GM19397 (cell line): ENCODE data around the gene RRAD.

Source experiments
- ATAC-seq: cut with Tn5 transposase; IDR thresholded peaks from one replicate; pipeline ENCODE4 v1.9.1; 2021; ENCODE audit warnings: mild to moderate bottlenecking, moderate library complexity; ENCODE audit not compliant: unreplicated experiment

Gene RRAD

DNA sequence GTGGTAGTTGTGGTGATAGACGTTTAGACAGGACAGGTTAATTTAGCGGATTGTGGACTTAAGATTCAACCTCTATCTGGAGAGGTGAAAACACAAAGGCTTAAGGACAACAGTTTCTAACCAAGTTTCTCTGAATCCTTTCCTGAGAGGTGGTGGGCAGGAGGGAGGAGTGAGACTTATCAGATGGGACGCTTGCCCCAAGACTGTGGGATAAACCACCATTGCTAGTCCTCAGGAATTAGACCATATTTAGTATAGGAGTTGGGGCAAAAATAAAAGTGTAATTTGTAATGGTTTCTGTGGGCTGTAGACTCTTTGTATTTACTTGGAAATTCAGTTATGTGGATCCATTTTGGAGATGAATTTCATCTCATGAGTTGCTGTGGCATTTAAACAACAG, 38.4 kb downstream of the RRAD start:
- no peak for ATAC-seq

DNA sequence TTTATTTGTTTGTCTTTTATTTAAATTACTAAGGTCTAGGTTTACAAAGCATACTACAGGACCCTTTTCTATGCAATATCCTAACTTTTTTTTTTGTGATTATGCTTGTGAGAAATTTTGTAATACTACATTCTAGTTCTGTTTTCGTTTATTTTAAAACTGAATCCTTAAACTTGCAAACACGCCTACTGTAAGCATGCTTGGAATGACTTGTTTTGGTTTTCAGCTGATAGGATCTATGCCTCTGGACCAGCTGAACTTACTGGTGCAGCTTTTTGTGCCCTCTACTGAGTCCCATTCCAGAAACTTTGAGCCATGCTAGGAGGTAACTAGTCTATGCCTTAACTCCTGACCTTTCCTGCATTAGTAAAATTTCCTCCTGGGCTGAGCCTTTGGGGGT, 39.0 kb downstream of the RRAD start:
- no peak for ATAC-seq

DNA sequence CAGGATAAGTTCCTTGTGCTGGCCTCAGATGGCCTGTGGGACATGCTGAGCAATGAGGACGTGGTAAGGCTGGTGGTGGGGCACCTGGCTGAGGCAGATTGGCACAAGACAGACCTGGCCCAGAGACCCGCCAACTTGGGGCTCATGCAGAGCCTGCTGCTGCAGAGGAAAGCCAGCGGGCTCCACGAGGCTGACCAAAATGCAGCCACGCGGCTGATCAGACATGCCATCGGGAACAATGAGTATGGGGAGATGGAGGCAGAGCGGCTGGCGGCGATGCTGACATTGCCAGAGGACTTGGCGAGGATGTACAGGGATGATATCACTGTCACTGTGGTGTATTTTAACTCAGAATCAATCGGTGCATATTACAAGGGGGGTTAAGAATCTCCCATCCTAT, 39.8 kb downstream of the RRAD start:
- no peak for ATAC-seq

DNA sequence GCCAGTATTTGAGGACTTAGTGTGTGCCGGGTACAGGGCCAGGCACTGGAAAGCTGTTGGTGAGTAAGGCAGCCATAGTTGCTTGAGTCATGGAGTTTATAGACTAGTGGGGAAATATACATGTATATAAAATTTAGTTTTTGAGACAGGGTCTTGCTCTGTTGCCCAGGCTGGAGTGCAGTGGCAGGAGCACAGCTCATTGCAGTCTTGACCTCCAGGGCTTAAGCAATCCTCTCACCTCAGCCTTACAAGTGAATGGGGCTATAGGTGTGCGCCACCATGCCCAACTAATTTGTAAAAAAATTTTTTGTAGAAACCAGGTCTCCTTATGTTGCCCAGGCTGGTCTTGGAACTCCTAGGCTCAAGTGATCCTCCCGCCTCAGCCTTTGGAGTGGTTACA, 42.6 kb downstream of the RRAD start:
- ATAC-seq = no peak

DNA sequence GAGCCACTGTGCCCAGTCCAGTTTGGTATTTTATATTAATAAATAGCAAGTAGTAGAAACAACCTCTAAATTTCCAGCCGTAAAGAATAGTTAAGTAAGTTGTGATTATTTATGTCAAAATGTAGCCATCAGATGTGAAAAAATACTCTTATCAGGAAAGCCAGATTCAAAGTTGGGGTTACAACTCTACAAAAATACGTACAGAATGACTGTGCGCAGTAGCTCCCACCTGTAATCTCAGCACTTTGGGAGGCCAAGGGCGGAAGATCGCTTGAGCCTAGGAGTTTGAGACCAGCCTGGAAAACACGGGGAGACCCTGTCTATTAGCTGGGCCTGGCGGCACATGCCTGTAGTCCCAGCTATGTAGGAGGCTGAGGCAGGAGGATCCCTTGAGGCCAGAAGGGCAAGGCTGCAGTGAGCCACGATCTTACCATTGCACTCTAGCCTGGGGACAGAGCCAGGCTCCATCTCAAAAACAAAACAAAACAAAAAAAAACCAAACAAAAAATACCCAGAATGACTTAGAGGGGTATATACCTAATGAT, 43.3 kb downstream of the RRAD start:
- no peak for ATAC-seq

DNA sequence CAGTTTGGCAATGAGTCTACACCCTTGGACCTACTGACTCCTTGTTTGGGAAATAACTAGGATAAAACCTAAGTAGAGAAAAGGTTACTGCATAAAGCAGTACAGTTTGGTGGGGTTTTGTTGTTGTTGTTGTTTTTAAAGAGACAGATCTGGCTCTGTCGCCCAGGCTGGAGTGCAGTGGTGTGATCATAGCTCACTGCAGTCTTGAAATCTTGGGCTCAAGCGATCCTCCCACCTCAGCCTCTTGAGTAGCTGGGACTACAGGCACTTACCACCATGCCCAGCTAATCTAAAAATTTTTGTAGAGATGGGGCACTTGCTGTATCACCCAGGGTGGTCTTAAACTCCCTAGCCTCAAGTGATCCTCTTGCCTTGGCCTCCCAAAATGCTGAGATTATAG, 43.8 kb downstream of the RRAD start:
- no peak for ATAC-seq

DNA sequence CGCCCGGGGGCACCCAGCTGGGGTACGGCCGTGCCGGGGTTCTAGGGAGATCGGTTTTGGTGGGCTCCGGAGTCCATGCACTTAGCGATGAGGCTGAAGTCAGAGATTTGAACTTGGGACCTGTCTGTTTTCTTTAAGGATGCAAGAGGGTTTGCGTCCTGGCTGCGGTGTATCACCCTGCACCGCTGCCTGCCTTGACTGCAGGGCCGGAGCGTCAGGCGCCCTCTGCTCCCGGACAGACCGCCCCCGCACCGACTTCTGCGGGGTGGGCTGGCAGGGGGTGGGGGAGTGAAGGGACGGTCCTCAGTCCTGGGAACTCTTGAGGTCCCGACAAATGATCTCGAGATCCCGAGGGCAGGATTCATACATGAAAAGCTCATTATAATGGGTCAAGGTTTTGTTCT, 44.3 kb downstream of the RRAD start:
- no peak for ATAC-seq

DNA sequence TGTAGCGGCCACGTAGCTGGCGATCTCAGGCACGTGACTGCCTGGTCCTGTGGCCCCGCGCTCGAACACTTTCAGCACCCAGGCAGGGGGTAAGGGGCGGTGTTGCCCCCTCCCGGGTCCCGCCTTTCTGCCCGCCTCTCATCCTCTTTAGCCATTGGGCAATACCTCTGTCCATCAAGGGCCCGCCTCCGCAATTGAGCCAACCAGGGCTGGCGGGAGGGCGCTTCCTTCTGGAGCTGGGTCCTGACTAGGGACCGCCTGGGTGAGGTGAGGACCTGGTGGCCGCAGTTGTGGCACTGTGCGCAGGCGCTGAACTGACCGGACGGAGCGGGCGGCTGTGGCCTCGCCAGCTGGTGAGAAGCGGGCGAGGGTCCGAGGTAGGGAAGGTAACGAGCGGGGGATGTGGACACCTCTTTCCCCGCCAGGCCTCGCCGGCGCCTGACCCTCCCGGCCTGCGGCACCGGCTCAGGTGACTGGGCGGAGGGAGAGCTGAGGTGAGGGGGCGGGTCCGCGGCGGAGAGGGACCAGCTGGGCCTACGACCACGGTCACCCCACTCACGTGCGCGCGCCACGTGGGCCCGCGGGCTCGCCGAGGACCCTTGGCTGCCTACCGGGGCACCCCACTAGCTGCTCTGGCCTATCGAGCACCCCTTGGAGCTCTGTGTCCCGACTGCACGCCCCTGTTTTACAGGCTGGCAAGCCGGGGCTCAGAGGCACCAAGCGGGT, 44.9 kb downstream of the RRAD start, which contains the start of gene PDP2:
Gene PDP2 (plus strand): TSS at position 228 of the 726 bp plus-strand sequence. CDS start 3,770 bp downstream, outside the sequence.
- peak; percentile 96 for ATAC-seq

DNA sequence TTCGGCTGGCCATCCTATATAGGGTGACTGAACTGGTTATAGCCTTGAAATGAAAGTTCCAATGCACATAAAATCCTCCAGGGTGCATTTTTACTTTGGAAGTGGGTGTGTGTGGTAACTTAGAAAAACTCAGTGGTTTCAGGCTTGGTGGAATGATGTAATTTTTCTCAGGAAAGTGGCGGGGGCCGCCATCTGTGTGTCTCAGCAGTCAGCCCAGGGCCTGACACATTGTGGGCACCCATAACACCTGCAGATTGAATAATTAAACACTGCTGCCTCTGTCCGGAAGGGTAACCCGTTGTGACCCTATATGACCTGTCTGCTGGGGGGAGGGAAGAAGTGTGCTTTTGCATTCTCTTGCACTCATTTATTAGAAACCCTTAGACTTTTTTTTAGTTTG, 47.3 kb downstream of the RRAD start:
- no peak for ATAC-seq

DNA sequence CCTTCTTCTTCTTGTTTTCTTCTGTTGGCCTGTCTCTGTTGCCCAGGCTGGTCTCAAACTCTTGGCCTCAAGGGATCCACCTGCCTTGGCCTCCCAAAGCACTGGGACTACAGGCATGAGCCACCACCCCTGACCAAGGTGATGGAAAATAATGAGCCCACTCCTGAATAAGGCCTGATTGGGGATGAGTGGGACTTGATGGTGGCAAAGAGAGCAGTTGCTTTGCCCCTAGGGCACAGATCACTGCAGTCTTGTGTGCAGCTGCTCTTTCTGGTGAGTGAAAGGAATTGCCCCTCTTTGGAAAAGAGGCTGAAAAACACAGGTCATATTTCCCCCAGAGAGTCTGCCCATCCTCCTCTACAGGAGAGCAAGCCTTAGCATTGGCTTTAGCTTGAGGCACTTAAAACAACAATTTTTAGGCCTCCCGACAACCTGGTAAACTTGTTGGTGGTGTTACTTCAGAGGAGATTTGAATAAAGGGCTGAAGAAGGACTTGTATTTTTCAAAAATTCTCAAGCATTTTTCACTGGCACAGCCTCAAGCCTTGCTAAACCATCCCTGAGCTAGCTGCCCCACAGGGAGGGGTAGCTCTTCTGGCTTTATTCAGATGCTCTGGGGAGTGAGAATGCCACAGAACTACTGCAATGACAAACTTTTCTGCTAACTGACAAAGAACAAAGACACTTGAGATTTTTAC, 51.1 kb downstream of the RRAD start:
- no peak for ATAC-seq

DNA sequence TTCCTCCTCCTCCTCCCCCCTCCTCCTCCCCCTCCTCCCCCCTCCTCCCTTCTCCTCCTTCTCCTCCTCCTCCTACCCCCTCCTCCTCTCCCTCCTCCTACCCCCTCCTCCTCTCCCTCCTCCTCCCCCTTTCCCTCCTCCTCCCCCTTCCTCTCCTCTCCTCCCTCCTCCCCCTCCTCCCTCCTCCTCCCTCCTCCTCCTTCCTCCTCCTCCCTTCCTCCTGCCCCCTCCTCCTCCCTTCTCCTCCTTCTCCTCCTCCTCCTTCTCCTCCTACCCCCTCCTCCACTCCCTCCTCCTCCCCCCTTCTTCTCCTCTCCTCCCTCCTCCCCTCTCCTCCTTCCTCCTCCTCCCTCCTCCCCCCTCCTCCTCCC, 51.7 kb downstream of the RRAD start:
- ATAC-seq = no peak

DNA sequence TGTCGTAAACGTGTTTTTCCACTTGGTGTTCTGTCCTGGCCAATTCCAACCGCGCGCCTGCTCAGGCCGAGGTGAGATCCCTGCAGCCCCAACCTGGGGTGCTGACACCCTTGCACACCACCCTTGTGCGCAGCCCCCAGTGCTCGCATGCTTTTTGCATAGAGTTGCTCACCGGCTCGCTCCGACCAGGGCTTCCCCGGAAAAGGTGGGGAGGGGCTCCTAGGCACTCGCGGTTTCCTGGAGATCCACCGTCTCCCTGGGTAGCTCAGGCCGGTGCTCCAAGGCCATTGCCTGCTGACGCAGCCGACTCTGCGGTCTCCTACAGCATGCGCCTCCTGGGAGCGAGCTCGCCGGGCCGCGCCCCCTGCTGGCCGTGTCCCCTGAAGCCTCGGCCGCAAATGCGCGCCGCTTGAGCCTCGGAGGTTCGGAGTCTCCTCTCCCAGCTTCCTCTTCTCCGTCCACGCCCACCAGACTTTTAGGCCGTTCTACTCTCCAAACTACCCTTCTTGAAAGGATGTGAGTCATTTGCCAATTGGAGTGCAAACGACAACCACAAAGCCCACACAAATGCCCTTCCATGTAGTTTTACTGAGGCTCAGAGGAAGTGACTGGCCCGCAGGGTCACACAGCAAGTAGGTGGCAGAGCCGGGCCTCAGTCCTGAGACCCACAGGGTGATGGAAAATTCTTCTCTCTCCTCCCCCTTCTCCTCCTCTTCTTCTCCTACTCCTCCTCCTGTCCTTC, 52.2 kb downstream of the RRAD start:
- peak; percentile 83 for ATAC-seq

DNA sequence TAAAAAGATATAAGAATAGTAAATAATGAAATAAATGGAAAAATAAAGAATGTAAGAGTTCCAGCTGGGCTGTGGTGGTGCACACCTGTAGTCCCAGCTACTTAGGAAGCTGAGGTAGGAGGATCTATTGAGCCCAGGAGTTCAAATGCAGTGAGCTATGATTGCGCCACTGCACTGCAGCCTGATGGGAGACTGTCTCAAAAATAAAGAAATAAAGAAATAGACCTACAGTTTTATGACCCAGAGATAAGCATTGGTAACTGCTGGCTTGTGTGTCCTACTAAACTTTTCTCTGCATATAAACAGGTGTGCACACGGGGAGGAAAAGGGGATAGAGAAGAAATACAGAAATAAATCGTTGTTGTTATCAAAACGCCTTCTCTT, 52.8 kb downstream of the RRAD start:
- ATAC-seq = no peak

DNA sequence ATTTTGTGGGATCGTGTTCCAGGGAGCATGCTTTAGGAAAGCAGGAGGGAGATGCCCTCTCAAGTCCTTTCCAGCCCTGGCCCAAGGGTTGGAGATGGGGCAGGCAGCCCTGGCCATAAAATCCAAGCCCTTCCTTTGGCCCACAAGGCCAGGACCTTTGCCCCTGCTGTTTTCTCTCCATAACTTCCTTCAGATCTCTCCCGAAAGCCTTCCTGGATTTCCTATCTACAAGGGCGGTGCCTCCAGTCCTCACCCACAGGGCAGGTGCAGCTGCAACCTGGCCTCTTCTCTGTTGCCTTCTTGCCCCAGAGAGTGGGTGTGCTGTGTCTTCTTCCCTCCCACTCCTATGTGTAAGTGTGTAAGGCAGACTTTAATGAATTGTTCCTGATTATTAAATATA, 53.5 kb downstream of the RRAD start:
- ATAC-seq = no peak
